Measurements from ENCODE around the gene NPVF.
A peak's percentile ranks its signal among the peaks of the same experiment; 100 is the strongest.

NPVF gene

GRCh38 chr7:25223206-25223605 lies 5.1 kb downstream of the NPVF start:
- DNase-seq, result no peak

GRCh38 chr7:25222666-25223065 lies 5.6 kb downstream of the NPVF start:
- DNase-seq, result no peak

DNA sequence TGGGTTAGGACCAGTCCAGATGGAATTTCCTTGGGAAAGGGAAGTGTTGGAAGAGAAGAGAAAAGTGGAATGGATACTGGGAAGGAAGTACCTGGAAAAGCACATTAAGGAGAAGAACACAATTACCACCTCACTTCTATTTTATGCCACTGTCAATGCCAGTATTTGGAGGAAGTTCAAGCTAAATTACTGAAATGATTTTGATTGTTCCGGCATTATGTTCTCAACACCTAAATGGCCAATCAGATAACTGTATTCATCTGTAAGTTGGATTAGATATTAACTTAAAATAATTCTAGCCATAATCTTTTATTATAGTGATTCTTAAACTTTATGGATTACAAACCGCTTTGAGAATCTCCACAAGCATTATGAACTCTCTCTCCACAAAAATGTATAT lies 7.3 kb downstream of the NPVF start:
- no peak for DNase-seq

- no peak for DNase-seq
Measured at GRCh38 chr7:25218191-25218590, 10.1 kb downstream of the NPVF start.

- DNase-seq, result peak; percentile 68 to 85
Measured at GRCh38 chr7:25216837-25217236, 11.4 kb downstream of the NPVF start.

DNA sequence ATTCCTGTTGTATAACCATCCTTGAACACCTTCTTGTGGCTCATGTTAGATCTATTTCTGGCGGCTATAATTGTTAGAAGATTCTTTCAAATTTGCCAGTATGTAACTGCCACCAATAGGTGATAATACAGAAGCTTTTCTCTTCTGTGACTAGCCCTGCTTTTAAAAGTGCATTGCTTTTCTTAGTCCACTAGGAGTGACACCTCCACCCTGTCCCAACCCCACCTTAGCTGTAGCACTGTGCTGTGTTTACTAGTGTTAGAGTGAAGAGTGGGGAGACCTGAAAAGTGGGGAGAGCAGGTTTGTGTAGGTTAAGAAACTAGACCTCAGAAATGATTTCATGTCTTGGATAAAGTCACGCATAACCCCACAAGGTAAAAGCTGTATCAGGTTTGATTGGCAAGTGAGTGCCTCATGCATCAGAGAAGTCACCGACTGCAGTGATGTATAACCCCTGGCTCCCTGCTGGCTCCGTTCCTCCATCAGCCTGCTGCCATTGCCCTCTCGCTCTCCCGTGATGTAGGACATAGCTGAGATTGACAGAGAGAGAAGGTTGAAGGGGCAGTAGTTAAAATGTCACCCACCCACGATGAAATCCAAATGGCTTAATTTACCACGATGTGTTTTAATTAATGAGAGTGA lies 12.5 kb downstream of the NPVF start:
- peak in 1 of 2 experiments; percentile 17 for DNase-seq

- no peak for DNase-seq
Measured at GRCh38 chr7:25208525-25209221, 19.6 kb downstream of the NPVF start.

DNA sequence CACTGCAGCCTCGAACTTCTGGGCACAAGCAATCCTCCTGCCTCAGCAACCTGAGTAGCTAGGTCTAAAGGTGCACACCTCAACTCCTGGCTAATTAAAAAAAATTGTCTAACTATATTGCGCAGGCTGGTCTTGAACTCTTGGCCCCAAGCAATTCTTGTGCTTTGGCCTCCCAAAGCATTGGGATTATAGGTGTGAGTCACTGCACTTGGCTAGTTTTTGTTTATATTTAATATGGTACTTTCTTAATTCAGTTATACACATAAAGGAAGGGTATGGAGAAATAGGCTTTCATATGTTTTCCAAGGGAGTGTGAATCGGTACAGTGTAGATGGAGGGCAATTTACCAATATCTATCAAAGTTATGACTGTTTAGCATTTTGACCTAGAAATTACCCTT lies 20.4 kb downstream of the NPVF start:
- no peak for DNase-seq

GRCh38 chr7:25206765-25207164 lies 21.5 kb downstream of the NPVF start:
- DNase-seq, result no peak

DNA sequence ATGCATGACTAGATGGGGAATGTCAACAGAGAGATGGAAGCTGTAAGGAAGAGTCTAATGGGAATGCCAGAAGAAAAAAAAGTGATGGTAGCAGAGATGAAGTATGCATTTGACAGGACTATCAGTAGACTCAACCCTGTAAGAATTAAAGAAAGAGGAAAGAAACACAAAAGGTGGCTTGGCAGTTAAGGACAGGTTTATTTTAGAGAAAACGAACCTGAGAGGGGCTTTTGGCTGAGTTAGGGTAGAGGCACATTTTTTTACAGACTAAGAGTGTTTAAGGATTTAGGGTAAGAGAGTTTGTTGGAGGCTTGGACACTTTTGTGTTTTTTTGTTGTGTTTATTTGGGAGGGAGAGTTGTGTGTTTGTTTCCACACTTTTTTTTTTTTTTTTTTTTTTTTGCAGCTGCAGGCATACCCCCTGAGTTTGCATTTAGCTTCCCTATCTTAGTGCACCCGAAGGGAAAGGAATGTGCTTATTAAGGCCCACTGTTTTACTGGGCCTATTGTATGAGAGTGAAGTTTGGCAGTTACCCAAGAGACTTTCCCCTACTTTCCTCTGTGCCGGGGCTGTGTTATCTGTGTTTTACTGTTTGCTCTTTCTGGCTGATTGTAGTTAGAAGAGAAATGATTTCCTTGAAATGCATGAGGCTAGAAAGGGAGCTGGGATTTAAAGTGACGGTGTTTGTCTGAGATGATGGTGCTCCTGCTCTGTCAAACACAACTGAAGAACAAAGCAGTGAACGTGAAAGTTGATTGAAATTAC lies 32.0 kb downstream of the NPVF start:
- DNase-seq, result no peak

DNA sequence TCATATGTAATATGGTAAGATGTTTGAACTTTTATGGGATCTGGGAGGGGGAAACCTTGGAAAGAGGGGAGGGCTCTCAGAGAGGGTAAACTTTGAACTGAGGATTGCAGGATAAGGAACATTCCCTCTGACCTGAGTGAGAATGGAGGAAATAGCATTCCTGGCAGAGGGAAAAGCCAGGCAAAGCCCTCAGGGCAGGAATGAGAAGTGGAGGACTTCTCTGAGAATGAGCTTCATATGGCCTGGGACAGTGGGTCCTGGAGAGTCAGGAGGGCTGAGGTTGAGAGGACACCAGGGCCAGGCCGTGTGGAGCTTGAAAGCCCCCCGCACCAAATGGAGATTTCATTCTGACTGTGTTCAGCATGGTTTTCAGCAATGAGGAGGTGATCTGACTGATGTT lies 34.2 kb downstream of the NPVF start:
- no peak for DNase-seq

- DNase-seq, result no peak
Measured at GRCh38 chr7:25192043-25192442, 36.2 kb downstream of the NPVF start.

- DNase-seq, result no peak
Measured at GRCh38 chr7:25189197-25189596, 39.1 kb downstream of the NPVF start.

GRCh38 chr7:25187932-25188331 lies 40.4 kb downstream of the NPVF start:
- peak in 1 of 2 experiments; percentile 8 for DNase-seq

DNA sequence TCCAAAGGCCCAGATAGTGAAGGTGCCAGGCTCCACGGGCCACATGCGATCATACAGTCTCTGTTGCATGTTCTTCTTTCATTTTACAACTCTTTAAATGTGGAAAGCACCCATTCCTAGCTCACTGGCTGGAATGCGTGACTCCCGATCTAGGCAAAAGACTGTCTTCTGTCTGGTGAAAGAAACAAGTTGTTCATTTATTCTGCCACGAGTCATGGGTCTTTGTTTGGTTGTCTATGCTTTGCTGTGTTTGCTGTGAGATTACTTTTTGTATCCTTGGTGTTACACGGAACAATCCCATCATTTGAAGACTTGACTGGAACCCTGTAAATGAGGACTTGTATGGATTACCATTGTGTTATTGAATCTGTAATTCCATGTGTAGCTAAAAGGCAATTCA lies 41.9 kb downstream of the NPVF start:
- no peak for DNase-seq

- DNase-seq, result peak in 1 of 2 experiments; percentile 9
Measured at GRCh38 chr7:25181532-25181931, 46.8 kb downstream of the NPVF start.

GRCh38 chr7:25180946-25181345 lies 47.3 kb downstream of the NPVF start:
- DNase-seq, result no peak

- DNase-seq, result no peak
Measured at GRCh38 chr7:25180592-25180923, 47.7 kb downstream of the NPVF start.

GRCh38 chr7:25179771-25180591 lies 48.3 kb downstream of the NPVF start:
- peak; percentile 92 to 95 for DNase-seq

DNA sequence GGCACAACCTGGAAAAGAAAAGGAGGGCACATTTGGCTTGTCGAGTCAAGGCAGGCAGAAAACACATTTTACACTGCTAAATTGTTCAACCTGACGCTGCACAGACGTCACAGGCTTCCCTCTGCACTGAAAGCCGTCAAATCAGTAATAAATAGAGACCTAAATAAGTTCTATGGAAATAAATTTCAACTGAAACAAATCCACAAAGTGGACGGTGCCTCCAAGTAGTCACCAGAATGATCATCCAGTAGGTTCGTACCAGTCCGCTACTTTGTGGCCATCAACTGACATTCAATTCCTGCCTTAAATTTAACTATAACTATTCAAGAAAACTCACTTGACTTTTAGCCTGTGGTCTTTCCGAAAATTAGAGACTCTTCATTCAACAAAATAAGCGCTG lies 49.0 kb downstream of the NPVF start:
- no peak for DNase-seq
